Hindlimb muscle (tissue), 1 donor: ENCODE measurements around the gene SPATA13. TPM values are rescaled to one million over a fixed set of nuclear protein-coding genes. Genes with fewer than 3 reads are reported as not detected.
"Not testable (repeated sequence)": the region's sequence is repeated elsewhere in the genome, so short reads cannot be mapped to it uniquely, and the experiment has no call there.

ENCODE experiments used
- DNase-seq: peaks from one replicate; pipeline ENCODE4 v3.0.0-alpha.2; 2013
- polyA plus RNA-seq: library from polyadenylated mRNA; unstranded; fragments of 120-200 nt; gene quantifications from one replicate; pipeline ENCODE4 v1.2.1, GENCODE V29; 2013; ENCODE audit not compliant: insufficient read length

The SPATA13 gene
- polyA plus RNA-seq, 1 donor, result 2.5 TPM

- DNase-seq, result no peak
Measured at GRCh38 chr13:24281188-24282008, 120.9 kb downstream of the SPATA13 start.

- DNase-seq, result no peak
Measured at GRCh38 chr13:24282256-24282655, 121.7 kb downstream of the SPATA13 start.

- no peak for DNase-seq
Measured at GRCh38 chr13:24284889-24285565, 124.5 kb downstream of the SPATA13 start.

GRCh38 chr13:24286624-24287023 lies 126.1 kb downstream of the SPATA13 start:
- DNase-seq, result no peak

GRCh38 chr13:24287748-24288287 lies 127.3 kb downstream of the SPATA13 start:
- no peak for DNase-seq

- DNase-seq, result no peak
Measured at GRCh38 chr13:24288870-24289269, 128.3 kb downstream of the SPATA13 start.

GRCh38 chr13:24290280-24290932 lies 129.9 kb downstream of the SPATA13 start:
- no peak for DNase-seq

- DNase-seq, result no peak
Measured at GRCh38 chr13:24292481-24292880, 132.0 kb downstream of the SPATA13 start.

GRCh38 chr13:24293746-24294145 lies 133.2 kb downstream of the SPATA13 start:
- DNase-seq, result no peak

- DNase-seq, result no peak
Measured at GRCh38 chr13:24299488-24300114, 139.1 kb downstream of the SPATA13 start.

- no peak for DNase-seq
Measured at GRCh38 chr13:24301434-24301833, 140.9 kb downstream of the SPATA13 start.

GRCh38 chr13:24301911-24302310 lies 141.4 kb downstream of the SPATA13 start:
- DNase-seq, result no peak

GRCh38 chr13:24304620-24305019 lies 144.1 kb downstream of the SPATA13 start:
- DNase-seq, result no peak

- no peak for DNase-seq
Measured at GRCh38 chr13:24306632-24307031, 146.1 kb downstream of the SPATA13 start.

GRCh38 chr13:24307211-24308067 lies 146.9 kb downstream of the SPATA13 start:
- DNase-seq, result no peak

- DNase-seq, result no peak
Measured at GRCh38 chr13:24308068-24308445, 147.5 kb downstream of the SPATA13 start.

GRCh38 chr13:24308488-24309020 lies 148.0 kb downstream of the SPATA13 start:
- no peak for DNase-seq

- not testable (repeated sequence) for DNase-seq
Measured at GRCh38 chr13:24309300-24309699, 148.8 kb downstream of the SPATA13 start, which contains the start of gene C1QTNF9. Gene C1QTNF9 (plus strand): TSS chr13:24309580. CDS start chr13:24316004, 6,424 bp downstream.

- peak; percentile 41 for DNase-seq
Measured at GRCh38 chr13:24313439-24313838, 152.9 kb downstream of the SPATA13 start.

GRCh38 chr13:24317835-24318234 lies 157.3 kb downstream of the SPATA13 start:
- DNase-seq, result not testable (repeated sequence)

- DNase-seq, result not testable (repeated sequence)
Measured at GRCh38 chr13:24318878-24319277, 158.4 kb downstream of the SPATA13 start.
